GM19372 (cell line): ENCODE measurements around the gene FHIT.

Experiments used
- ATAC-seq: cut with Tn5 transposase; IDR thresholded peaks from one replicate; pipeline ENCODE4 v1.9.1; 2021; ENCODE audit warnings: mild to moderate bottlenecking, low read depth, moderate library complexity; ENCODE audit not compliant: unreplicated experiment

The FHIT gene

GRCh38 chr3:59750391-59750790 is 1500.9 kb downstream of the FHIT start:
- no peak for ATAC-seq

GRCh38 chr3:59749291-59749690 is 1502.0 kb downstream of the FHIT start:
- no peak for ATAC-seq

GRCh38 chr3:59746585-59746984 is 1504.7 kb downstream of the FHIT start:
- no peak for ATAC-seq

GRCh38 chr3:59737241-59737640 is 1514.0 kb downstream of the FHIT start:
- no peak for ATAC-seq

- no peak for ATAC-seq
Observed at GRCh38 chr3:59734061-59734460, 1517.2 kb downstream of the FHIT start.

GRCh38 chr3:59733041-59733809 is 1518.0 kb downstream of the FHIT start:
- ATAC-seq: no peak

GRCh38 chr3:59731943-59732342 is 1519.3 kb downstream of the FHIT start:
- ATAC-seq: peak; percentile 76

GRCh38 chr3:59730591-59730990 is 1520.7 kb downstream of the FHIT start:
- no peak for ATAC-seq

GRCh38 chr3:59728587-59728908 is 1522.7 kb downstream of the FHIT start:
- ATAC-seq: no peak

GRCh38 chr3:59727902-59728586 is 1523.2 kb downstream of the FHIT start:
- ATAC-seq: no peak

GRCh38 chr3:59726279-59726678 is 1525.0 kb downstream of the FHIT start:
- no peak for ATAC-seq

- no peak for ATAC-seq
Observed at GRCh38 chr3:59717679-59718205, 1533.5 kb downstream of the FHIT start.

- no peak for ATAC-seq
Observed at GRCh38 chr3:59714066-59714465, 1537.2 kb downstream of the FHIT start.

- no peak for ATAC-seq
Observed at GRCh38 chr3:59710554-59710953, 1540.7 kb downstream of the FHIT start.

GRCh38 chr3:59709702-59710553 is 1541.3 kb downstream of the FHIT start:
- no peak for ATAC-seq

GRCh38 chr3:59708202-59708601 is 1543.0 kb downstream of the FHIT start:
- no peak for ATAC-seq

GRCh38 chr3:59704292-59704691 is 1547.0 kb downstream of the FHIT start:
- ATAC-seq: no peak

- ATAC-seq: no peak
Observed at GRCh38 chr3:59699648-59700320, 1551.5 kb downstream of the FHIT start.
